Activated T-cell treated with anti-CD3 and anti-CD28 coated beads, Interleukin-2, amount 50 U/mL, for 1 hour (primary cell): ENCODE data around the gene ZNF544.
"Not testable (repeated sequence)": the region's sequence is repeated elsewhere in the genome, so short reads cannot be mapped to it uniquely, and the experiment has no call there.

Experiments
- DNase-seq: peaks from one replicate; pipeline ENCODE4 v3.0.0-alpha.2; 2020

ZNF544 gene

DNA sequence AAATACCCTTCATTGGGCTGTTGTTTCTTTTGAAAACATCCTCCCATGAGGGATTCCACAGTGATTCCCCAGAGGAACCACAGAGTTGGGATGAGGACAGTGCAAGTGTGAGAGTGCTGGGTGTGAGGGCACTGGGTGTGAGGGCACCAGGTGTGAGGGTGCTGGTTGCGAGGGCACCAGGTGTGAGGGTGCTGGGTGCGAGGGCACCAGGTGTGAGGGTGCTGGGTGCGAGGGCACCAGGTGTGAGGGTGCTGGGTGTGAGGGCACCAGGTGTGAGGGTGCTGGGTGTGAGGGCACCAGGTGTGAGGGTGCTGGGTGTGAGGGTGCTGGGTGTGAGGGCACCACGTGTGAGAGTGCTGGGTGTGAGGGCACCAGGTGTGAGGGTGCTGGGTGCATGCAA is 29.5 kb downstream of the ZNF544 start:
- DNase-seq: not testable (repeated sequence)

DNA sequence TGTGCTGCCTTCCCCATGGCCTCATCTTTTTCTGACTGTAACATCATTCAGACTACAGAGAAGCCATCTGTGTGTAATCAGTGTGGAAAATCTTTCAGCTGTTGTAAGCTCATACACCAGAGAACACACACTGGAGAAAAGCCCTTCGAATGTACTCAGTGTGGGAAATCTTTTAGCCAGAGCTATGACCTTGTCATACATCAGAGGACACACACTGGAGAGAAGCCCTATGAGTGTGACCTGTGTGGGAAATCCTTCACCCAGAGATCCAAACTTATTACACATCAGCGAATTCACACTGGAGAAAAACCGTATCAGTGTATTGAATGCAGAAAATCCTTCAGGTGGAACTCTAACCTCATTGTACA is 32.9 kb downstream of the ZNF544 start:
- no peak for DNase-seq

DNA sequence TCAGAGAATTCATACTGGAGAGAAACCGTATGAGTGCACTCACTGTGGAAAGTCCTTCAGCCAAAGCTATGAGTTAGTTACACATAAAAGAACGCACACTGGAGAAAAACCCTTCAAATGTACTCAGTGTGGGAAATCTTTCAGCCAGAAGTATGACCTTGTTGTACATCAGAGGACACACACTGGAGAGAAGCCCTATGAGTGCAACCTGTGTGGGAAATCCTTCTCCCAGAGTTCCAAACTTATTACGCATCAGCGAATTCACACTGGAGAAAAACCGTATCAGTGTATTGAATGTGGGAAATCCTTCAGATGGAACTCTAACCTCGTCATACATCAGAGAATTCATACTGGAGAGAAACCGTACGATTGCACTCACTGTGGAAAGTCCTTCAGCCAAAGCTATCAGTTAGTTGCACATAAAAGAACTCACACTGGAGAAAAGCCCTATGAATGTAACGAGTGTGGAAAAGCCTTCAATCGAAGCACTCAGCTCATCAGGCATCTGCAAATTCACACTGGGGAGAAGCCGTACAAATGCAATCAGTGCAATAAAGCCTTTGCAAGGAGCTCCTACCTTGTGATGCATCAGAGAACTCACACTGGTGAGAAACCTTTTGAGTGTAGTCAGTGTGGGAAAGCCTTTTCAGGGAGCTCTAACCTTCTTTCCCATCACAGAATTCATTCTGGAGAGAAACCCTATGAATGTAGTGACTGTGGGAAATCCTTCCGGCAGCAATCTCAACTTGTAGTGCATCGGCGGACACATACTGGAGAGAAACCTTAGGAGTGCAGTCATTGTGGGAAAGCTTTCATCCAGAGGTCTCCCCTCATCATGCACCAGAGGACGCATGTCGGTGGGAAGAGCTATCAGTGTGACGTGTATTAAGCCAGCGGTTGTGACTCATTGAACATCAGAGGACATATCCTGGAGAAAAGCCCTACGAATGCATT is 33.5 kb downstream of the ZNF544 start:
- DNase-seq: no peak

DNA sequence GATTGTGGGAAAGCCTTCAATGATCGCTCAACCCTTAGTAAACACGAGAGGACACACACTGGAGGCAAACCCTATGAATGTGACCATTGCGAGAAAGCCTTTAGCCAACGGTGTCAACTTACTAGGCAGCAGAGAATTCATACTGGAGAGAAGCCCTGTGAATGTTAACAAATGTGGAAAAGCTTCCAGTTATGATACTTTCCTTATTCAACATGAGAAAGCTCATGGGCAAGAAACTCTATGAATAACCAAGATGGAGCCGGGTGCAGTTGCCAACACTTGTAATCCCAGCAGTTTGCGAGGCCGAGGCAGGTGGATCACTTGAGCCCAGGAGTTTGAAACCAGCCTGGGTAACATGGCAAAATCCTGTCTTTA is 34.2 kb downstream of the ZNF544 start:
- no peak for DNase-seq

DNA sequence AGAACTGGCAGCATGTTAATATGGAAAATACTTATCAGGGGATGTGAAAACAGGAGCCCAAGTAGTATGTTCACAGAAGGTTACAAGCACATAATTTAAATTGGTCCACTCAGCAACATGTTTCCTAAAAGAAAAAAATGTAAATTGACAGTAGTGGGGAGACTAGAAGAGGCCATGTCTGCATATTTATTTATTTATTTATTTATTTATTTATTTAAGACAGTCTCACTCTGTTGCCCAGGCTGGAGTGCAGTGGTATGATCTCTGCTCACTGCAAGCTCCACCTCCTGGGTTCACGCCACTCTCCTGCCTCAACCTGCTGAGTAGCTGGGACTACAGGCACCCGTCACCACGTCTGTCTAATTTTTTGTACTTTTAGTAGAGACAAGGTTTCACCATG is 36.4 kb downstream of the ZNF544 start:
- no peak for DNase-seq

DNA sequence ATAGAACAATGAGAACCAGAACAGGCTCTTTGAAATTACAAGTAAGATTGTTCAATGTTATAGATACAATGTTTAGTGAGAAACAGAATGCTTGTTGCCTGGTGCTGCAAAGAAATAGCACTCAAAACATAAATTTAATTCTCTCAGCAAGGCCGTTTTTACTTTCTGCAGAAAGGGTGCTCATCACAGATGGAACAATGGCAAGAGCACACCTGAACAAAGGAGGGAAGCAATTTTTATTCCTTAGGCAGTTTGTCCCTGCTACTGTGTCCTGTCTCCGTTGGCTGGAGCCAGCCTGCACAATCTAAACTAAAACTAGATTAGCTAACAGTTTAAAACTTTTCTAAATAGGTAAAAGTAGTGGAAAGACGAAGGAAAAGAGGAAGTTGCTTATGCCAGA is 39.6 kb downstream of the ZNF544 start:
- DNase-seq: no peak

DNA sequence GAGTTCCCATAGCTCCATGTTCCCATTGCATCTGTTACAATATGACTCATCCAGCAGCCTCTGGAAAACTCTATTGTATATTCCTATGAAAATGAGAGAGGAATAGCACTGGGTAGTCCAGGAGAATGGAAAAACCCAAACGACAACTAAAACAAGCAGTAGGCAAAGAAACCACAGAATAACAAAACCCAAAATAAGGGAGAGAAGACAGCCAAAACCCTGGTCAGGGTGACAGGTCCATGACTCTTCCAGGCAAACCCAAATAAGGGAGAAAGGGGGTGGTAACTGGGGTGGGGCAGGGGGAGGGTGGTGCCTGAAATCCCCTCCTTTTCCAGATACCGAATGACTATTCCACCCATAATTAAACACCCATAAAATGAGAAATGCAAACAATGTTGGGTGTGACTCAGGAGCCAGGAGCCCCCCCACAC is 46.1 kb downstream of the ZNF544 start:
- no peak for DNase-seq

DNA sequence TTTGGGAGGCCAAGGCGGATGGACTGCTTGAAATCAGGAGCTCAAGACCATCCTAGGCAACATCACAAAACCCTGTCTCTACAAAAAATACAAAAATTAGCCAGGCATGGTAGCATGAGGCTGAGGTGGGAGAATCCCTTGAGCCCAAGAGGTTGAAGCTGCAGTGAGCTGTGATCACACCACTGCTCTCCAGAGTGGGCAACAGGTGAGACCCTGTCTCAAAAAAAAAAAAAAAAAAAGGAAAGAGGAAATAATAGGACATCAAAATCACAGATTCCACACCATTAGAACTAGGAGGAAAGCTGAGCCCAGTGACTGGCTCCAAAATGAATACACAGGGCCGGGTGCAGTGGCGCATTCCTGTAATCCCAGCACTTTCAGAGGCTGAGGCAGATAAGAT is 46.9 kb downstream of the ZNF544 start:
- DNase-seq: no peak

DNA sequence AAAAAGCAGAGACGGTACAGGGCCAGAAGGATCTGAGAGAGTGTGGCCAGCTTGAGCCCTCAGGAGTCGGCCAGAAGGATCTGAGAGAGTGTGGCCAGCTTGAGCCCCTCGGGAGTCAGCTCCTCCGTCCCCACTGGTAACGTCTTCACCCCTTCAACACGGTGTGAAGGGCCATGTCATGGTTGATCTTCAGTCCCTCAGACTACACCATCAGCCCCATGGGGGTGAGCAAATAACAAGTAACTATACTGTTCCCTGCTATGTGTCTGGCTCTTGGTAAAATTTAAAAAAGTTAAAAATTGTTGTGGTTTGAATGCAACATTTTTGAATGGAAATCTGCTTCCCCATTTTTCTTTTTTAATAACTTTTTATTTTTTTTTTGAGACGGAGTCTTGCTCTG is 48.5 kb downstream of the ZNF544 start:
- no peak for DNase-seq

DNA sequence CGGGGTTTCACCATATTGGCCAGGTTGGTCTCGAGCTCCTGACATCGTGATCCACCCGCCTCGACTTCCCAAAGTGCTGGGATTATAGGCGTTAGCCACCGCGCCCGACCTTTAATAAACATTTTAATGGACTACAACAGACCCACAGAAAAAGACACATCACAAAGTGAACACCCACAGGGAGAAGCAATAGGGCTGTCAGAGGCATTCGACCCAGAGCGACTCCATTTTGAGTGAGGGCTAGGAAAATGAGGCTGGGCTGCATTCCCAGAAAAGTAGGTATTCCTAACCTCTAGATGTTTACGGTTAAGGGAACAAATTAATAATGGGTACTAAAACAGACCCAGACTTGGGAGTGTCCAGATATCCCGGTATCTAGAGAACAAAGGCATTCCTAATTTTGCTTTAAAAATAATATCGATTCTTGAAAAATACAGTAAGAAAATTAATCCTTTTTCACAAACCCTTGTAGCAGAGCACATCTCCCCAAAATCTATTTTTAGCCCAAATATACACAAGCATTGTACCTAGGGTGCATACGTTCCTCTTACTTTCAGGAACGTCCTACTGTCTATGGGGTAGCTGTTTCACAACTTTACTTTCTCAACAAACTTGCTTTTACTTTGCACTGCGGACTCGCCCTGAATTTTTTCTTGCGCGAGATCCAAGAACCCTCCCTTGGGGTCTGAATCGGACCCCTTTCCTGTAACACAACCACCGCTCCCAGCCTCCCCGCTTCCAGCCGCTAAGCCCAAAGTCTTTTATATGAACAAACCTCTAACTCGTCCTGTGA is 49.2 kb downstream of the ZNF544 start:
- no peak for DNase-seq

DNA sequence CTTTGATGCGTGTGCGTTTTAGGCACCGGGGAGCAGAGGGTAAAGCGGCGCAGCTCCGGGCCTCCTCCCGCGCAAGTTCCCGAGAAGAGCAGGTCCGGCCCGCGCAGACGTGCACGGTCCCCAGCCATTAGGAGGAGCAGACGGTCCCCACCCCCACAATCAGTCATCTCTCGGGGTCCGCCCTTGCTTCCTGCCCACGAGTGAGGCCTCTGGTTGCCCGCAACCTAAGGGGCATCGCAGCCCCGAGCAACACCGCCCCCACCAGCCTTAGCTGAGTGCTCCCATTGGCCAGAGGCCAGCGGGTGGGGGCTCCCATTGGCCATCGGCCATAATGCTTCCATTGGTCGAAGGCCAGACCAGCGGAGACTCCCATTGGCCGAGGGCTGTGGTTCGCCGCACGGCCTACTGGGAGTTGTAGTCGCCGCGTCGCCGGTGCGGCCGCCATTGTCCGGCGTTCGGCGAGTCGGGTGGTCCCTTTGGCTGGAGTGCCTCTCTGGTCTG is 49.9 kb downstream of the ZNF544 start, which contains the start of gene ZNF8:
Gene ZNF8, plus strand, starts transcription at position 415 of the 501 bp plus-strand sequence. CDS start 127 bp downstream, outside the sequence.
- DNase-seq: peak; percentile 97

DNA sequence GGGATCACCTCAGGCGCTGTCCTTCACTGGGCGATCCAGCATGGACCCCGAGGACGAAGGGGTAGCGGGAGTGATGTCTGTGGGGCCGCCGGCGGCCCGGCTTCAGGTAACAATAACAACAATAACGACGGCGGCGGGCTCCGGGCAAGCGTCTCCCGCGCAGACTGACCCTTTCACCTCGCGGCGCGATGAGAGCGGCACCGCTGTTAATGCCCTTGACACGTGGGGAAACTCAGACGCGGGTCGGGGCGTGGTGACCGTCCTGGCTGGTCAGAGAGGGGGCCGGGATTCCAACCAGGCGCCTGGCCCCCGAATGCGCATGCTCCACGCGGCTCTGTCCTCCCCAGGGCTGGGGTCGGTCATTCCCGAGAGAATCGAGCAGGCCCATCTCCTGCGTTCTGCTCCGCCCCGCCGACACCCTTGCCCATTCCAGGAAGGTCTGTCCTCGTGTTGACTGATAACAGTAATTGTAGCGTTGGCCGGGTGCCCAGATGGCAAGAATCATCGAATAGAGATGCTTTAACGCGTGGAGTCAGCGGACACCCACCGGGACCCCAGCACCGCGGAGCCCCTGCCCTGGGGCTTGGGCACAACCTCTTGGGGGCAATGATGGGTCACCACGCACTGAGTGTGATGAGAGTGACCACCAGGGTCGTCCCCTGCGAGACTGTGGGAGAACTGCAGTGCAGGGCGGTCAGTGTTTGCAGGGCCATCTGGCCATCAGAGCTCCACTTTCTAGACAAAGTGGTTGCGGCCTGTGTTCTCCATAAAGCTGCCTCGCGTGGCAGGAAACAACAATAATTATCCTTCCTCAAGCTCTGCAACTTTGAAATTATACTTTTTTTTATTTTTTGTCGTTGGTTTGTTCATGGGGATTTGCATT is 50.6 kb downstream of the ZNF544 start:
- DNase-seq: no peak

DNA sequence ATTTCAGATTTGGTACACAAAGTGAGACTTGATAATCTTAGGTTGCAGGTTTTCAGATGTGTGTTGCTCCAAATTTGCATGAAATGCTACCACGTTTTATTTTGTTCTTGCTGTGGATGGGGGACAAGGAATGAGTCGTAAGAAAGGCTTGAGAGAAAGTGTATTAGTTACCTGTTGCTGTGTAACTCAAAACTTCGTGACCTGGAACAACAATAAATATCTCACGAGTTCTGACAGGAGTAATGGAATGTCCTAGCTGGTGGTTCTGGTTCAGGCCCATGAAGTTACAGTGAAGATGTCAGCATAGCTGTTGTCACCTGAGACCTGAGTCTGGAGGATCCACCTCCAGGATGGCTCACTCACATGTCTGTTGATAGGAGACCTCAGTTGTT is 51.2 kb downstream of the ZNF544 start:
- DNase-seq: no peak

DNA sequence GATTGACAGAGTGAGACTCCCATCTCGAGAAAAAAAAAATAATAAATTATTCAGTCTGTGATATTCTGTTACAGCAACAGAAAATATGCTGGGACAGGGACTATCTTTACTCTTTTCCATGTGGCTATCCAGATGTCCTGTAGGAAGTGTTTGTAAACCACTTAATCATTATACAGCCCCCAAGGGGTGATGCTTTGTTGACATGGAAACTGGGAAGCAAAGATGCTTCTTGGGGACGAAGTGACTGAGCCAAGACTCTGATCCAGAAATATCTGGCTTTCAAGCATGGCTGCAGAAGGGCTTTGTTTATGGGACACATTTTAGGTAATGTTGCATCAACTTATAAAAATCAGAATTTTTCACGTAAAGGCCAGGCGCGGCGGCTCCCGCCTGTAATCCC is 55.5 kb downstream of the ZNF544 start:
- no peak for DNase-seq

DNA sequence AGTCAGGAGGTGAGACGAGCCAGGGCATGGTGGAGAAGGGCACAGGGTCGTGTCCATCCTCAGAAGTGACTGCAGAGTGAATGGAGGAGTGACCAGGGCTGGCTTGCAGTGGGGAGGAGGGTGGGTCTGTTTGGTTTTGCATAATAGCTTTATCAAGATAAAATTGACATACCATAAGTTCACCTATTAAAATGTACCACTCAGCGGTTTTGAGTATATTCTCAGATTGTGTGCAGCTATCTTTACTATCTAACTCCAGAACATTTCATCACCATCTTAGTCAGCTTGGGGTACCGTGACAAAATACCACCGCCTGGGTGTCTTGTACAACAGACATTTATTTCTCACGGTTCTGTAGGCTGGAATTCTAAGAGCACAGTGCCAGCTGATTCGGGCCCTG is 63.2 kb downstream of the ZNF544 start:
- DNase-seq: no peak

DNA sequence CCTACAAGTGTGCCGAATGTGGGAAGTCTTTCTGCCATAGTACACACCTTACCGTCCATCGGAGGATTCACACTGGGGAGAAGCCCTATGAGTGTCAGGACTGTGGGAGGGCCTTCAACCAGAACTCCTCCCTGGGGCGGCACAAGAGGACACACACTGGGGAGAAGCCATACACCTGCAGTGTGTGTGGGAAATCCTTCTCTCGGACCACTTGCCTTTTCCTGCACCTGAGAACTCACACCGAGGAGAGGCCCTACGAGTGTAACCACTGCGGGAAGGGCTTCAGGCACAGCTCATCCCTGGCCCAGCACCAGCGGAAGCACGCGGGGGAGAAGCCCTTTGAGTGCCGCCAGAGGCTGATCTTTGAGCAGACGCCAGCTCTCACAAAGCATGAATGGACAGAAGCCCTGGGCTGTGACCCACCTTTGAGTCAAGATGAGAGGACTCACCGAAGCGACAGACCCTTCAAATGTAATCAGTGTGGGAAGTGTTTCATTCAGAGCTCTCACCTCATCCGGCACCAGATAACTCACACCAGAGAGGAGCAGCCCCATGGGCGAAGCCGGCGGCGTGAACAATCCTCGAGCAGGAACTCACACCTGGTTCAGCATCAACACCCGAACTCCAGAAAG is 66.1 kb downstream of the ZNF544 start:
- no peak for DNase-seq

DNA sequence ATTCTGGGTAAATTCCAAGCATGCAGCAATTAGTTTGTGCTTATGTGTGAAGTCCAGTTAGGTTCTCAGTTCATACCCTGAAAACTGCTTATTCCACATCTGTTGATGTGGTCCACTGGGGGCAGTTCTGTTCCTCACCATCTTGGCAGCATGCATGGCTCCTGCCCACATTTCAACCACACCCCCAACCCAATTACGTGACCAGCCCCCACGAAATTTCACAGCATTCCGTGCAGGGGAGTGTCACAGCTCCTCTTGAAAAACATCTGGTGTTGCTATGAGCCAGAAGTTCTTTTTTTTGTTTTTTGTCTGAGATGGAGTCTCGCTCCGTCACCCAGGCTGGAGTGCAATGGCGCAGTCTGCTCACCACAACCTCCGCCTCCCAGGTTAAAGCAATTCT is 67.4 kb downstream of the ZNF544 start:
- no peak for DNase-seq

DNA sequence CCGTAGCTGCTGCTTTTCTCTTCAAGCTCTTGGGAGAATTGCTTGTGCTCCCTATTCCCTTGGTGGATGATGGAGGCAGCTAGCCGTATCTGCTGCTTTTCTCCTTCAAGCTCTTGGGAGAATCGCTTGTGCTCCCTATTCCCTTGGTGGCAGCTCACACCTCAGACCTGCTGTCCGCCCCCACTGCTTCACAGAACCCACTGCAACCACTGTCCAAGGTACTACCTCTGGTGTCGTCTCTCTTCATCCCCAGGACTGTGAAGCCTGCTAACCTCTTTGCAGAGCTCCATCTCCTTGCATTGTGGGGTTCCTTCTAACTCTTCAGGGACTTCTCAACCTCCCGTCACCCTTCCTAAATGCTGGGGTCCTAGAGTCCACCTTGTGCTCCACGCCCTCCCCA is 71.9 kb downstream of the ZNF544 start:
- DNase-seq: no peak

DNA sequence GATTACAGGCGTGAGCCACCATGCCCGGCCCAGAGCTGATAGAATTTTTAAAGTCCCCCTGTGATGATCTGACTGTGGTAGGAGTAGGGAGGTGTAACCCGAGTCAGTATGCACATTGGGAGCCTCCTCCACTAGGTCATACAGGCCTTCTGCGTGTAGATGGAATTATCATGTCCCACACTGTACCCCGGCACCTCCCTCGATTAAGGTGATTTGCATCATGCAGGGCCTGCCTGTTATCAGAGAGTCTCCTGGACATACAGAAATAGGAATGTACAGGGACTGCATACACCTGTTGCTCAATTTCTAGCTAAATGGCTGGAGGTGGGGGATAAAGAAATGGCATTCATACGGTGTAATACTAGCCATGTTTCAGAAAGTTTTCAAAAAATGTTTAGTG is 75.5 kb downstream of the ZNF544 start:
- no peak for DNase-seq

DNA sequence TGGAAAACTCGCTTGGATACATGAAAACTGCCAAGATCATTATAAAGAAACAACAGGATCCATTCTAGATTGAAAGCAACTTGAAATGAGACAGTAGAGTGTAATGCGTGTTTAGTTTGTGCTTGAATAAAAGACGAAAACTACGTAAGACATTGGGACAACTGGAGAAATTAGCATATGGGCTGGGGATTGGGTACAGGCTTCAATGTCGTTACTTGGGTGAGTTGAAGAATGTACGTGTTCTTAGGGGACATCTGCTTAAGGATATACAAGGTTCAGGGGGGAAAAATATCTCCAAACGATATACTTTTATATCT is 76.0 kb downstream of the ZNF544 start:
- DNase-seq: no peak

DNA sequence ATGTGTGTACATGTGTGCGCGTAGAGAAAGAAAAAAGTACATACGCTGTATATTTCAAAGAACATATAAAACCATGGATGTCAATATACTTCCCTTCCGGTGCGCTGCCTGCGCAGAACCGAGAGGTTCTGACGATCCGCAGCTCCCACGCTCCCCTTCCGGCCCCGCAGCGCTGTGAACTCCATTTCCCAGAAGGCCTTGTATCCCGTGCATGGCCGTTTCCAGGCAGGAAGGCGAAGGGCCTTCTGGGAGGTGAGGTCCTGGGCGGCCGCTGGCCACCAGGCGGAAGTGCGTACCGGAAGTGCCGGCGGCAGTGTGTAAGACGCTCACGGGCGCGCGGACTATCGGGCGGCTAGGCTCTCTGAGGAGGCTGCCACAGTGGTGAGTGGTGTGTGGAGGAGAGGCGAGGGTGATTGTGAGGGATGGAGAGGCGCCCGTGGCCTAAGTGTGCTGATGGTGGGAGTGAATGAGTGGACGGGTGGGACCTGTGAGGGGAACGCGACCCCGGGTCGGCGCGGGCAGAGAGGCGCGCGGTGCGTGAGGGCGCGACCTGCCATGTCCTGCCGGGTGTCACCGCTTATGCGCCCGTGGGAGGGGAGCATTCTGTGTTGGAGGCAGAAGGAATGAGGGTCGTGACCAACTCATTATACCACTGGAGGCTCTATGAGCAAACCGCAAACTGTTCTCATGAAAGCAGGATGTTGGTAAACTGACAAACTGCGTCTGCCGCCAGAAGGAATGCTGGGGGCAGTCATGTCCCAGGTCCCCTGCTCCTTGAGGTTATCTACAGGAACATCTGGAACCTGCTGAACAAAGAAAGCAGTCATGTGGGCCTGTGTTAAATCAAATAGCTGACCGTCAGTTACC is 76.6 kb downstream of the ZNF544 start, which contains the start of gene ERVK3-1:
Gene ERVK3-1, plus strand, starts transcription at position 313 of the 867 bp plus-strand sequence. CDS start 6,792 bp downstream, outside the sequence.
- peak; percentile 87 for DNase-seq
